ENCODE data around the gene TMEM255A. TPM values are rescaled to one million over a fixed set of nuclear protein-coding genes. Genes with fewer than 3 reads are reported as not detected.

TMEM255A gene
- total and polyA plus RNA-seq, 2 donors (not counting 1 experiment from before 2014, with no cell fraction given), result 0.06 to 0.25 TPM

DNA sequence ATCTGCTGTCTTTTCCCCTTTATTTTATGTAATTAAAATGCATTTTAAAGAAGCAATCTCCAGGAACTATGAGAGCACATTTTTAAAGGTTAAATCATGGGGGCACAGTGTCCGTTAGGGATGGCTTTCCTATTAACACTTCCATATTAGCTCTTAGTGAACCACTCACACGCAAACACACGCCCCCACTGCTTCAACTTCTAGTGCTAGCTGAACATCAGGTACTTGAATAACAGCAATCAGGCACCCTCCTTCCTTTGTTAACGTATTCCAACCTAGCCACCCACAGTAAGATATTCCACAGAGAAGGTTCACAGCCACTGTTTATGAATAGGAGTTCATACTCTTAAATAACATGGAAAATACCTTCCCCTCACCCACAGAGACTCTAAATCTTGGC lies 9.3 kb downstream of the TMEM255A start:
- no peaks in the 10 kb centered on the region for H4K20me1 ChIP-seq (ENCODE audit: control insufficient read depth, insufficient read depth, low read length, poor library complexity, severe bottlenecking)
- H3K4me2 ChIP-seq (replicated peaks; ENCODE audit: low read depth, low read length, poor library complexity, severe bottlenecking), result peak overlapping the region; percentile 66
- H3K9ac ChIP-seq (ENCODE audit: low read length), result peak overlapping the region; percentile 26
- H3K27ac ChIP-seq (ENCODE audit: low read length in 2 of 2), result peak overlapping the region; percentile 22 to 46
- intact Hi-C loops (cut with micrococcal nuclease), result loop anchor here (10.0 kb wide), 1 partner anchor 173 kb away; no protein-coding TSS in a partner anchor
- H3K27me3 ChIP-seq (replicated peaks in 1 of 4; ENCODE audit: control extremely low read depth in 1 of 4, control insufficient read depth in 3 of 4, insufficient read depth in 4 of 4, low read length in 3 of 4), result no peaks in the 10 kb centered on the region
- peak overlapping the region in 2 of 5 experiments; percentile 7 to 40 for H3K4me3 ChIP-seq (ENCODE audit: control extremely low read depth in 1 of 5, extremely low read depth in 1 of 5, insufficient read depth in 1 of 5, low read depth in 2 of 5, low read length in 4 of 5)
- H3K27me3 Mint-ChIP-seq, result no peaks in the 10 kb centered on the region
- POLR2A ChIA-PET, result no interaction called here
- no peak for TF ChIP-seq EZH2 (IDR thresholded peaks at IDR 0.05; ENCODE audit: borderline replicate concordance, insufficient read depth, low read depth, low read length, poor library complexity, severe bottlenecking)
- TF ChIP-seq, protein P1, sequence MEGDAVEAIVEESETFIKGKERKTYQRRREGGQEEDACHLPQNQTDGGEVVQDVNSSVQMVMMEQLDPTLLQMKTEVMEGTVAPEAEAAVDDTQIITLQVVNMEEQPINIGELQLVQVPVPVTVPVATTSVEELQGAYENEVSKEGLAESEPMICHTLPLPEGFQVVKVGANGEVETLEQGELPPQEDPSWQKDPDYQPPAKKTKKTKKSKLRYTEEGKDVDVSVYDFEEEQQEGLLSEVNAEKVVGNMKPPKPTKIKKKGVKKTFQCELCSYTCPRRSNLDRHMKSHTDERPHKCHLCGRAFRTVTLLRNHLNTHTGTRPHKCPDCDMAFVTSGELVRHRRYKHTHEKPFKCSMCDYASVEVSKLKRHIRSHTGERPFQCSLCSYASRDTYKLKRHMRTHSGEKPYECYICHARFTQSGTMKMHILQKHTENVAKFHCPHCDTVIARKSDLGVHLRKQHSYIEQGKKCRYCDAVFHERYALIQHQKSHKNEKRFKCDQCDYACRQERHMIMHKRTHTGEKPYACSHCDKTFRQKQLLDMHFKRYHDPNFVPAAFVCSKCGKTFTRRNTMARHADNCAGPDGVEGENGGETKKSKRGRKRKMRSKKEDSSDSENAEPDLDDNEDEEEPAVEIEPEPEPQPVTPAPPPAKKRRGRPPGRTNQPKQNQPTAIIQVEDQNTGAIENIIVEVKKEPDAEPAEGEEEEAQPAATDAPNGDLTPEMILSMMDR (IDR thresholded peaks at IDR 0.05), result no peak
- peak overlapping the region; percentile 76 for H3K4me3 Mint-ChIP-seq
- no peaks in the 10 kb centered on the region for H3K79me2 ChIP-seq (ENCODE audit: control insufficient read depth, insufficient read depth, low read length)
- H3K9me3 Mint-ChIP-seq (ENCODE audit: insufficient read depth), result no peaks in the 10 kb centered on the region
- no peak for DNase-seq
- no peak for ATAC-seq (ENCODE audit: low read depth)
- 60% methylated on average over 1 of the region's 4 CpGs for WGBS (ENCODE audit: insufficient coverage)
- peaks cover 27 to 37% of the 10 kb centered on the region in 2 donors for H3K4me1 ChIP-seq (ENCODE audit: control insufficient read depth in 2 of 2, insufficient read depth in 2 of 2, low read length in 2 of 2)
- H3K9me3 ChIP-seq (ENCODE audit: control extremely low read depth in 1 of 3, control insufficient read depth in 2 of 3, insufficient read depth in 1 of 3, low read length in 2 of 3), result no peaks in the 10 kb centered on the region
- CTCF ChIA-PET, result interaction anchor here (0.8 to 2.0 kb wide), 3 partner anchors 9 to 56 kb away, joined by 3 to 11 read pairs (median 4); partner anchors contain the start of gene ZBTB33
- peak overlapping the region; percentile 86 for H3K27ac Mint-ChIP-seq
- H3K36me3 ChIP-seq (replicated peaks in 1 of 2; ENCODE audit: control extremely low read depth in 1 of 2, control insufficient read depth in 1 of 2, extremely low read depth in 1 of 2, insufficient read depth in 2 of 2, low read length in 1 of 2), result no peaks in the 10 kb centered on the region
- peak overlapping the region; percentile 55 for H2AFZ ChIP-seq (ENCODE audit: insufficient read depth, low read depth, low read length, poor library complexity, severe bottlenecking)
- peaks cover 31% of the 10 kb centered on the region for H3K4me1 Mint-ChIP-seq

DNA sequence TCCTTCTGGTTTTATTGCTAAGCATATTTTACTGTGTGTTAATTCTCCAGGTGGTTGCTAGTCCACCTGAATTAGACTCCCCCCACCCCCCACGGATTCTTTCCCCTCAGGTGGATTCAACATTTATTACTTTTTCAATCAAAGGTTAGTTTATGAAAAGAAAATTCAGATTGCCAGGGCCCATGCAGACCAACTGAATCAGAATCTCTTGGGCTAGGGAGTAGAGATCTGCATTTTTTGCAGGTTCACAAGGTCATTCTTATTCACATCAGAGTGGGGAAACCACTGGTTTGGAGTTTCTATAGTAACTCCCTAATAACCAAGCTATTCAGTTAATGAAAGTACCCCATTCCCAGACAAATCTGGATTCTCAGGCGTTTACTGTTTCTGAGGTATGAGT lies 9.8 kb downstream of the TMEM255A start:
- TF ChIP-seq, protein P1 (IDR thresholded peaks at IDR 0.05), result no peak
- no peak for TF ChIP-seq EZH2 (IDR thresholded peaks at IDR 0.05; ENCODE audit: borderline replicate concordance, insufficient read depth, low read depth, low read length, poor library complexity, severe bottlenecking)
- CTCF ChIA-PET, result interaction anchor here (1.4 to 2.0 kb wide), 3 partner anchors 8 to 51 kb away, joined by 4 to 11 read pairs (median 5); partner anchors contain the start of gene ZBTB33
- peaks cover 27 to 37% of the 10 kb centered on the region in 2 donors for H3K4me1 ChIP-seq (ENCODE audit: control insufficient read depth in 2 of 2, insufficient read depth in 2 of 2, low read length in 2 of 2)

More for the DNA sequence above, 9.8 kb downstream of the TMEM255A start:
- Mint-ChIP-seq H3K4me1 (peaks cover 31% of the 10 kb centered on the region), H3K27ac (no peak overlapping the region), H3K4me3 (no peak overlapping the region), H3K9me3 (ENCODE audit: insufficient read depth) (no peaks in the 10 kb centered on the region), H3K27me3 (no peaks in the 10 kb centered on the region)
- H3K27ac ChIP-seq (ENCODE audit: low read length in 2 of 2), result no peak overlapping the region
- no peak overlapping the region for H3K4me2 ChIP-seq (replicated peaks; ENCODE audit: low read depth, low read length, poor library complexity, severe bottlenecking)
- no peak overlapping the region for H2AFZ ChIP-seq (ENCODE audit: insufficient read depth, low read depth, low read length, poor library complexity, severe bottlenecking)
- H3K79me2 ChIP-seq (ENCODE audit: control insufficient read depth, insufficient read depth, low read length), result no peaks in the 10 kb centered on the region
- ATAC-seq (ENCODE audit: low read depth), result no peak
- POLR2A ChIA-PET, result no interaction called here
- no peak overlapping the region for H3K9ac ChIP-seq (ENCODE audit: low read length)
- no CpG with 5 or more reads among the region's 2 CpGs for WGBS (ENCODE audit: insufficient coverage)
- intact Hi-C loops (cut with micrococcal nuclease), result loop anchor here (10.0 kb wide), 1 partner anchor 173 kb away; no protein-coding TSS in a partner anchor
- no peaks in the 10 kb centered on the region for H3K9me3 ChIP-seq (ENCODE audit: control extremely low read depth in 1 of 3, control insufficient read depth in 2 of 3, insufficient read depth in 1 of 3, low read length in 2 of 3)
- no peaks in the 10 kb centered on the region for H3K36me3 ChIP-seq (replicated peaks in 1 of 2; ENCODE audit: control extremely low read depth in 1 of 2, control insufficient read depth in 1 of 2, extremely low read depth in 1 of 2, insufficient read depth in 2 of 2, low read length in 1 of 2)
- no peaks in the 10 kb centered on the region for H3K27me3 ChIP-seq (replicated peaks in 1 of 4; ENCODE audit: control extremely low read depth in 1 of 4, control insufficient read depth in 3 of 4, insufficient read depth in 4 of 4, low read length in 3 of 4)
- no peak overlapping the region for H3K4me3 ChIP-seq (ENCODE audit: control extremely low read depth in 1 of 5, extremely low read depth in 1 of 5, insufficient read depth in 1 of 5, low read depth in 2 of 5, low read length in 4 of 5)
- DNase-seq, result no peak
- H4K20me1 ChIP-seq (ENCODE audit: control insufficient read depth, insufficient read depth, low read length, poor library complexity, severe bottlenecking), result no peaks in the 10 kb centered on the region
